Stimulated activated CD4-positive, alpha-beta T cell treated with anti-CD3 and anti-CD28 coated beads, TNF-alpha, amount 100 ng/mL, for 1 hour (primary cell): ENCODE results near the gene EIF3I.

Experiments used
- DNase-seq, 3 donors: peaks; one replicate each; pipeline ENCODE4 v3.0.0-alpha.2; 2020; ENCODE audit warnings: low read depth in 3 of 3, low spot score in 1 of 3

Gene EIF3I

DNA sequence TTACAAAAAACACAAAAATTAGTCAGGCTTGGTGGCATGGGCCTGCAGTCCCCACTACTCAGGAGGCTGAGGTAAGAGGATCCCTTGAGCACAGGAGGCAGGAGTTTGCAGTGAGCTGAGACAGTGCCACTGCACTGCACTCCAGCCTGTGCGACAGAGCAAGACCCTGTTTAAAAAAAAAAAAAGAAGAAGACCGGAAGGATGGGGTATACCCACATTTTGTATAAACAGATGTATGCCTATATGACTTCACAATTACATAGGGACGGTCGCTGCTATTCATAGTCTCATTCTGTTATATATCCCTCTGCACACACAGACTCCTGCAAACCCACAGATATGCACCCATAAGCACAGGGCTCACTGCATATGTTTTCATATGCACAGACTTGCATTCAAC is 41.5 kb downstream of the EIF3I start:
- no peak for DNase-seq

DNA sequence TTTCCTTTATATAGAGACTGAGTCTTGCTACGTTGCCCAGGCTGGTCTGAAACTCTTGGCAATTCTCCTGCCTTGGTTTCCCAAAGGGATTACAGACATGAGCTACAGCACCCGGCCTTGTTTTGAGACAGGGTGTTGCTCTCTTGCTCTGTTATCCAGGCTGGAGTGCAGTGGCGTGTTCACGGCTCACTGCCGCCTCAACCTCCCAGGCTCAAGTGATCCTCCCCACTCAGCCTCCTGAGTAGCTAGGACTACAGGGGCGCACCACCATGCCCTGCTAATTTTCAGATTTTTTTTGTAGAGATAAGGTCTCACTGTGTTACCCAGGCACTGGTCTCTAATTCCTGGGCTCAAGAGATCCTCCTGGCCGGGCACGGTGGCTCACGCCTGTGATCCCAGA is 43.6 kb downstream of the EIF3I start:
- no peak for DNase-seq

DNA sequence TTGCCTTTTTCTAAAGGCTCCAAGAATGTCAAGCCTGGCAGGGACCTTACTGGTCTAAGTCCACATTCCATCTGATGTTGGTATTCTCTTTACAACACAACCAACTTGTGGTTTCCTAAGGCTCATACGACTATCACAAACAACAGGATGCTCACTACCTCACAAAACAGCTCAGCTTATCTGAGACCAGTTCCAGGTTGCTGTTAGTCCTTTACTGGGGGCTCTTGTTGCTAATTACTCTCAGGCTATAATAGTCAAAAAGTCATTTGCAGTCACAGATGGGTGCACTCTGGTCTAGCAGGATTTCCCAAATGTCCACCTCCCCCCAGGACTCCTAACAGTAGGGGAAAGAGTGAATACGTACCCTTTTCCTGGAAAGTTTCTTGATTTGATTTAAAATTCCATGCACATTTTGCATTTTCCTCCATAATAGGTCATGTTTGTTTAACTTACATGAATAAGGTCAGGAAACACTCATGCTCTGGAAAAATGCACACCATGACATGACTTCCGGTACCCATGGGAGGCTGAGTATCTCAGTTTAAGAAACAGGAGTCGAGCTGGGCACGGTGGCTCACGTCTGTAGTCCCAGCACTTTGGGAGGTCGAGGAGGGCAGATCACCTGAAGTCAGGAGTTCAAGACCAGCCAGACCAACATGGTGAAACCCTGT is 44.8 kb downstream of the EIF3I start:
- no peak for DNase-seq

DNA sequence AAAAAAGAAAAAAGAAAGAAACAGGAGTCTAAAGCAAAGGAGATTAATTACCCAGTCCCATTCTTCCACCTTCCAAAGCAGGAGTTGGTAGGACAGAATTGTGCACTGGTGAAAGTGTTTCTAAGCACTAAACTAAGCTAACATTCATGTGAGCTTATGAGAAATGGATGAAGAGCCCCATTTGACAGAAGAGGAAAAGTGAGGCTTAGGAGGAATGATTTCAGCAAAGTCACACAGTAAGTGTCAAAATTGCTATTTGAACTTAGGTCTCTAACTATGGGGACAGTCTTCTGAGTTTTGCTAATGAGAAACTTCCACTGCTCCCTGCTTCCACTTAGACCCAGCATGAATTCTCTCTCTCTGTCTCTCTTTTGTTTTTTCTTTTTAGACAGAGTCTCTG is 47.5 kb downstream of the EIF3I start:
- no peak for DNase-seq

DNA sequence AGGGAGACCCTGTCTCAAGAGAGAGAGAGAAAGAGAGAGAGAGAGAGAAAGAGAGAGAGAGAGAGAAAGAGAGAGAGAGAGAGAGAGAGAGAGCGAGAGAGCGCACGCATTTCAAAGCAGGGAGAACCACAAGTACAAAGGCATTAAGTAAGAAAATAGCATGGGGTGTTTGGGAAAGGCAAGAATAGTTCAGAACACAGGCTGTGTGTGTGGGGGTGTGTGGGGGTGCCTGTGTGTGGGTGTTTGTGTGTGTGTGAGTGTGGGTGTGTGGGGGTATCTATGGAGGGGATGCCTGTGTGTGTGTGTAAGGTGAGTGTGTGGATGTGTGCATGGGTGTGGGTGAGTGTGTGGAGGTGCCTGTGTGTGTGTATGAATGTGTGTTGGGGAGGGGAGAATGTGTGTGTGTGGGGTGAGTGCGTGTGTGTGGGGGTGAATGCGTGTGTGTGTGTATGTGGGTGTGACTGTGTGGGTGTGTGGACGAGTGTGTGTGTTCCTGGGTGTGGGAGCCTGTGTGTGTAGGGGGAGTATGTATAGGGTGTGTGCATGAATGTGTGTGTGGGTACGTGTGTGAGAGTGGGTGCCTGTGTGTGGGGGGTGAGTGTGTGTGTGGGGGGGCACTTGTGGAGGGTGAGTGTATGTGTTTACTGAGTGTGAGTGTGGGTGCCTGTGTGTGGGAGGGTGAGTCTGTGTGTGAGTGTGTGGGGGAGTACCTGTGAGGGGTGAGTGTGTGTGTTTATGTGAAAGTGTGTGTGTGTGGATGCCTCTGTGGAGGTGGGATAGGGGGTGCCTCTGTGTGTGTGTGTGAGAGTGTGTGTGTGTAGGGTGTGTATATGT is 50.6 kb downstream of the EIF3I start:
- DNase-seq: no peak

DNA sequence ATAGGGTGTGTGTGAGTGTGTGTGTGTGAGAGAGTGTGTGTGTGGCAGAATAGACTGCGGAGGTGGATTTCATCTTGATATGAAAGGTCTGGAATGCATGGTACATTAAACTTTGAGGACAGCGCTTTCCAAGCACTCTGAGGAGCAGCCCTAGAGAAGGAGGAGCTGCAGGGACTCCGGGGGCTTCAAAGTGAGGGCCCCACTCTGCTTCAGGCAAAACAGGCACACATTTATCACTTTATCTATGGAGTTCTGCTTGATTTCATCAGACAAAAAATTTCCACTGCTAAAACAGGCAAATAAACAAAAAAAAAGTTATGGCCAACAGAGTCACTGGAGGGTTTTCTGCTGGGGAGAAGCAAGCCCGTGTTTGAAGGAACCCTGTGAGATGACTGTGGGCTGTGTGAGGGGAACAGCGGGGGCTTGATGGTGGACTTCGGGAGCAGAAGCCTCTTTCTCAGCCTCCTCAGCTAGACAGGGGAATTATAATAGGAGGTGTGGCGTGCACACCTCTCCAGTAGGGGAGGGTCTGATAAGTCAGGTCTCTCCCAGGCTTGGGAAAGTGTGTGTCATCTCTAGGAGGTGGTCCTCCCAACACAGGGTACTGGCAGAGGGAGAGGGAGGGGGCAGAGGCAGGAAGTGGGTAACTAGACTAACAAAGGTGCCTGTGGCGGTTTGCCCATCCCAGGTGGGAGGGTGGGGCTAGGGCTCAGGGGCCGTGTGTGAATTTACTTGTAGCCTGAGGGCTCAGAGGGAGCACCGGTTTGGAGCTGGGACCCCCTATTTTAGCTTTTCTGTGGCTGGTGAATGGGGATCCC is 51.4 kb downstream of the EIF3I start:
- DNase-seq: peak; percentile 52 to 82 (median 76)

DNA sequence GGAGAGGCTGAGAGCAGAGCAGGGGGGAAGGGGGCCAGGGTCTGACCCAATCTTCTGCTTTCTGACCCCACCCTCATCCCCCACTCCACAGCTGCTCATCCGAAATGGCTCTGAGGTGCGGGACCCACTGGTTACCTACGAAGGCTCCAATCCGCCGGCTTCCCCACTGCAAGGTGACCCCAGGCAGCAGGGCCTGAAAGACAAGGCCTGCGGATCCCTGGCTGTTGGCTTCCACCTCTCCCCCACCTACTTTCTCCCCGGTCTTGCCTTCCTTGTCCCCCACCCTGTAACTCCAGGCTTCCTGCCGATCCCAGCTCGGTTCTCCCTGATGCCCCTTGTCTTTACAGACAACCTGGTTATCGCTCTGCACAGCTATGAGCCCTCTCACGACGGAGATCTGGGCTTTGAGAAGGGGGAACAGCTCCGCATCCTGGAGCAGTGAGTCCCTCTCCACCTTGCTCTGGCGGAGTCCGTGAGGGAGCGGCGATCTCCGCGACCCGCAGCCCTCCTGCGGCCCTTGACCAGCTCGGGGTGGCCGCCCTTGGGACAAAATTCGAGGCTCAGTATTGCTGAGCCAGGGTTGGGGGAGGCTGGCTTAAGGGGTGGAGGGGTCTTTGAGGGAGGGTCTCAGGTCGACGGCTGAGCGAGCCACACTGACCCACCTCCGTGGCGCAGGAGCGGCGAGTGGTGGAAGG is 52.6 kb downstream of the EIF3I start:
- no peak for DNase-seq

DNA sequence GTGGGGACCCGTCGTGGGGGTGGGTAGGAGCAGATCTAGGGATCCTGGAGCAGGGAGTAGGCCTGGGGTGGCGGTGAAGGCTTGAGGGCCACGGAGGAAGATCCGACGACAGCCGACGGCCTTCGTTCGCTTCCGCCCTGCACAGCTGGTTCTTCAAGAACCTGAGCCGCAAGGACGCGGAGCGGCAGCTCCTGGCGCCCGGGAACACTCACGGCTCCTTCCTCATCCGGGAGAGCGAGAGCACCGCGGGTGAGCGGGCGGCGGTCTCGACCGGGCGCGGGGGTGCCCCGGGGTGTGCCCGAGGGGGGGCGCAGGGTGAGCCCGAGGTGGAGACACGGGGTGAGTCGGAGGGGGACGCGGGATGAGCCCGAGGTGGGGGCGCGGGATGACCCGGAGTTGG is 53.2 kb downstream of the EIF3I start:
- DNase-seq: no peak

DNA sequence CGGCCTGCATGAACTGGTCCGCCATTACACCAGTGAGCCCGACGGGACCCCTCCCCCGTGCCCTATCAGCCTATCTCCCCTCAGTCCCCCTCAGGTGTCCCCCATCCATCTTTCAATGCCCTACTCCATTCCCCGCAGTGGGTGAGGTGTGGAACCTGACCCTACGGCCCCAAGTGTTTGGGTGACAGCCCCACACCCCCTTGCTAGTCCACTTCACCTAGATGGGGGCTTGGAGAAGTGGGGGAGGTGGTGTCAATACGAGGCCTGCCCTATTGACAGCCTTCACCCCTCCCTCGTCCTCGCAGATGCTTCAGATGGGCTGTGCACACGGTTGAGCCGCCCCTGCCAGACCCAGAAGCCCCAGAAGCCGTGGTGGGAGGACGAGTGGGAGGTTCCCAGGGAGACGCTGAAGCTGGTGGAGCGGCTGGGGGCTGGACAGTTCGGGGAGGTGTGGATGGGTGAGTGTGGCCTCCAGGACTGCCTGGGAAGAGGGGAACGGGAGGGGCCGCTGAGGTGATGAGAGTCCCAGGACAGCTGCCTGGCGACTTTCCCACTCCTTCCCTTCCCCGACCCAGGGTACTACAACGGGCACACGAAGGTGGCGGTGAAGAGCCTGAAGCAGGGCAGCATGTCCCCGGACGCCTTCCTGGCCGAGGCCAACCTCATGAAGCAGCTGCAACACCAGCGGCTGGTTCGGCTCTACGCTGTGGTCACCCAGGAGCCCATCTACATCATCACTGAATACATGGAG is 54.0 kb downstream of the EIF3I start:
- no peak for DNase-seq
